GM08714 (cell line): ENCODE measurements around the gene SGPP1.

Experiments used
- H3K4me3 ChIP-seq: fragments of 200-500 bp; sonication (Bioruptor generic); 2 replicates; pipeline ENCODE4 v1.5.1; 2014; ENCODE audit warnings: mild to moderate bottlenecking, low read length, inconsistent platforms
- ZNF274 ChIP-seq: IDR thresholded peaks from 2 replicates; pipeline ENCODE4 v1.6.1; 2012; ENCODE audit warnings: mild to moderate bottlenecking, low read depth, low read length

The SGPP1 gene

DNA sequence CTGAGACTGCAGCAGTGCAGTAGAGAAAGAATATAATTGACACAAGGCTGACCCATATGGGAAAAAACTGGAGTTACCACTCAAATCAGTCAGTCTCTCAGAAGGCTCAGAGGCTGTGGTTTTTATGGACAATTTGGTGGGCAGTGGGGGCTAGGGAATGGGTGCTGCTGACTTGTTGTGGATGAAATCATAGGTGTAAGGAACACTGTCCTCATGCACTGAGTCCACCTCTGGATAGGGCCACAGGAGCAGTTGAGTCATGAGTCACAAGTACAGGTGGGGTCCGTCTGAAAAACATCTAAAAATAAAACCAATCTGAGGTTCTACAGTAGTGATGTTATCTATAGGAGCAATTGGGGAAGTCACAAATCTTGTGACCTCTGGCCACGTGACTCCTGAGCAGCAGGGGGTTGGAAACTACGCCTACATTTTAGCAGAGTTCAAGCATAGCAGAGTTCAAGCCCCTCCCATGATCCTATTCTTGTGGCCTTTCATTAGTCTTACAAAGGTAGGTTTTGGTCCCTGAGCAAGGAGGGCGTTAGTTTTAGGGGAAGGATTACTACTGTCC, 18.1 kb upstream of the SGPP1 start:
- peak overlapping the region; percentile 46; the same call in 1 of the 2 replicates for H3K4me3 ChIP-seq
- TF ChIP-seq ZNF274 = no peak

- no peak for TF ChIP-seq ZNF274
- no peak overlapping the region for H3K4me3 ChIP-seq
These were observed 17.4 kb upstream of the SGPP1 start for GRCh38 chr14:63745272-63745671.

- TF ChIP-seq ZNF274 = no peak
- peak overlapping the region; percentile 29; the same call in 1 of the 2 replicates for H3K4me3 ChIP-seq
These were observed 9.7 kb upstream of the SGPP1 start for GRCh38 chr14:63737582-63738006.

GRCh38 chr14:63735720-63736119, 7.9 kb upstream of the SGPP1 start:
- no peak for TF ChIP-seq ZNF274
- H3K4me3 ChIP-seq = no peak overlapping the region

DNA sequence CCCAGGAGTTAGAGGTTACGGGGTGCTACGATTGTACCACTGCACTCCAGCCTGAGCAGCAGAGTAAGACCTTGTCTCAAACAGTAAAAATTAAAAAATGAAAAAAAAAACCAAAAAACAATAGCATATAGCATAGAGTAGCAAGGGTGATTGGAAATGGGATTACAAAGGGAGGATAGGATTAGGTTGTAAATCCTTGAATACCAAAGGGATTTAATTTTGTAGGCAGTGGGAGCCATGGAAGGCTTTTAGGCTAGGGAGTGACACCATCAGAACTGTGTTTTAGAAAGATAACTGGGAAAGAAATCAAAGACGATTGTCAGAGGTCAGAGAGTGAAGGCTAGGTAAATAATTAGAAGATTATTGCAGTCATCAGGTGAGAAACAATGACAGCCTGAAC, 2.8 kb upstream of the SGPP1 start:
- H3K4me3 ChIP-seq = no peak overlapping the region
- no peak for TF ChIP-seq ZNF274

DNA sequence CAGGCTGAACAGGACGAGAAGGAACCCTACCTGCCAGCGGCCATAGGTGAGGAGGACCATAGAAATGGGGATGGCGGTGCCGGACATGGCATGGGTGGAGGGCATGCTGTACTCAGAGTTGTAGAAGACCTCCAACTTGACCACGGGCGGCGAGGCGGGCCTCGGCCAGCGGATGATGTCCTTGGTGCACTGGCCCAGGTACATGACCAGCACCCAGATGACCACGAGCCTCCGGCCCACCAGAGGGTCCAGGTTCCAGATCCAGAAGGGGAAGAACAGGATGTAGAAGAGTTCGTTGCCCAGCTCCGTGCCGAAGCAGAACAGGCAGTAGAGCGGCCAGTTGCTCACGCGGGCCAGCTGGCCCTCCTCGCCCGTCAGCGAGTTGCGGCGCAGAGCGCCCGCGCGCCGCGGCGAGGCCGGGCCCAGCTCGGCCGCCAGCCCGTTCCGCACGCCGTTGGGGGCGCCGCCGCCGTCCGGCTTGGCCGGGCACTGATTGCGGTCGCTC, 582 bp downstream of the SGPP1 start:
- H3K4me3 ChIP-seq = peak overlapping the region; percentile 87
- TF ChIP-seq ZNF274 = no peak

GRCh38 chr14:63726499-63726898, 1.4 kb downstream of the SGPP1 start:
- TF ChIP-seq ZNF274 = no peak
- H3K4me3 ChIP-seq = peak overlapping the region; percentile 87; the same call in 1 of the 2 replicates

DNA sequence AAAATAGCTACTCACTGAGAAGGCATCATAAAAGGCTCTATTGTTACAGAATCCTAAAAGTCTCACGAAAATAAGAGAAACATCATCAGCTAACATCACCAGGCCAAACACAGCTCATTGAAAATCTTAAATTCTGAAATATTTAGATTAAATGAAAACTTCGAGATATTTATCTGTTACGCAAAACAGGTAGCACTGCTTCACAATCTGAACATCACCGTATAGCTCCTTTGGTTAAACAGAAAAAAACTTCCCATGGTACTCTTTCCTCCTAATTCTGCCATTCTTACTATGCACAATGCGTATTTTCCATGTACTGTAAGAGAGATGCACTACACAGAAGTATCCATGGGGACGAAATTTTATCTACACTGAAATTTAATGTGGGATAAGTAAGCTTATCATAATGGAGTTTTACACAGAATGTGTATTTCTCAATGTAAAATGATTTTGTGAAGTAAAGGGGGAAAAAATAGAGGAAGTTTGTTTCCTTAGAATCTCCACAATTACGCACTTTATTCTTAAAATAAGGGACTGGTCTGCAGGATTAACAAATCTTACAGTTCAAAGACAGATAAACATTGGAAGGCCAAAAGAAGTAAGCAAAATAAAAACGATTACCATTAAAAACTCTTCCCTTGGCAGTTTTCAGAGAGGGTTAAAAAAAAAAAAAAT, 1.9 kb downstream of the SGPP1 start:
- TF ChIP-seq ZNF274 = no peak
- H3K4me3 ChIP-seq = peak overlapping the region; percentile 87; the same call in 1 of the 2 replicates

- TF ChIP-seq ZNF274 = no peak
- no peak overlapping the region for H3K4me3 ChIP-seq
These were observed 10.2 kb downstream of the SGPP1 start for GRCh38 chr14:63717702-63718101.

DNA sequence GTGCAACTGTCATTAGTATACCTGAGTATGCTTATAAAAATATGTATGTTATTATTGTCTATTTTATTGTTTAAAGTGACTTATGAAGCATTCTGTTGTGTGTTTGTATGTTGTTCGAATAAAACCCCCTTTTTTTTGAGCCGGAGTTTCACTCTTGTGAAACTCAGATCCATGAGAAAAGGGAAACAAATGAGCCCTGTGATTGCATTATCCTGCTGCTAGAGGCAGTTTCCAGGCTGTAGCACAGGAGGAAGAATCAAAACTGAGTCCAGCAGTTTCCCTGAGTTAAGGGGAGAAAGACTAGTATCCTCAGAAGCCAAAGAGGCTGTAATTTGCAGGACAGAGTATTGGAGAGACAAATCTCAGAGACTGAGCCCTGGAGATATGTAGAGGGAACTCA, 12.5 kb downstream of the SGPP1 start:
- no peak overlapping the region for H3K4me3 ChIP-seq
- no peak for TF ChIP-seq ZNF274

GRCh38 chr14:63713764-63714163, 14.1 kb downstream of the SGPP1 start:
- no peak overlapping the region for H3K4me3 ChIP-seq
- TF ChIP-seq ZNF274 = no peak

GRCh38 chr14:63713058-63713457, 14.8 kb downstream of the SGPP1 start:
- H3K4me3 ChIP-seq = no peak overlapping the region
- no peak for TF ChIP-seq ZNF274

DNA sequence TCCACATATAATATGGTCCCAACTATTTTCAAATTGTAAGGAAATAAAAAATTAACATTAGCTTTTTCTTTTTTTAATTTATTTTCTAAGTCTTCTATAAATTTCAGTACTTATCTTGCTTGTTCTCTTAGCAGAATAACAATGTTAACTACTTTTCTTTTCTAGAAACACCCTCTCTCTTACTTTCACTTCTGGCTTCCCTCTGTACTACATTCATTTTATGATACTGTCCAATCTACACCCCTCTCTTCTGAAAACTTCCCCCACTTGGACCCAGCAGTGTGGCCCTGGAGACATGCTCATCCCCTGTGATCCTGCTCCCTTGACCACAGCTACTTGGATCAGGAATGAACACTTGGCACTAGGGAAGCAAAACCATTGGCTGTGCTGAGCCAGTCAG, 15.7 kb downstream of the SGPP1 start:
- H3K4me3 ChIP-seq = no peak overlapping the region
- TF ChIP-seq ZNF274 = no peak

DNA sequence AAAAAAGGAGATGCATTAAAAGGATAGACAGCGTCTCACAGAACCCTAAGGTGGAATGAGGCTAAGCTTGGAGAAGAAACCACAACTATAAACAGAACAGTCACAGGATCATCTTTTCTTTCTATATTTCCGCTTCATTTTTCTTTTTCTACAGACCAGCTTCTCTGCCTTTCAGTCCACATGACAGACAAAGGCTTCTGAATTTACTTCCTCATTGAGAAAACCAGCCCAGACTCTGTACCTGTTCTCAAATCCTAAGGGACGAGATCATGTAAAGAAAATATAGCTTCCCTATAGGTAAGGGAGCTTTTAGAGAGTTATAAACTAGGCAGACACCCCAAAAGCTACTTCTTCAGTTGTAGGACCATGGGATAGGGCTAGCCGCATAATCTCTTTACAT, 17.4 kb downstream of the SGPP1 start:
- H3K4me3 ChIP-seq = no peak overlapping the region
- no peak for TF ChIP-seq ZNF274

DNA sequence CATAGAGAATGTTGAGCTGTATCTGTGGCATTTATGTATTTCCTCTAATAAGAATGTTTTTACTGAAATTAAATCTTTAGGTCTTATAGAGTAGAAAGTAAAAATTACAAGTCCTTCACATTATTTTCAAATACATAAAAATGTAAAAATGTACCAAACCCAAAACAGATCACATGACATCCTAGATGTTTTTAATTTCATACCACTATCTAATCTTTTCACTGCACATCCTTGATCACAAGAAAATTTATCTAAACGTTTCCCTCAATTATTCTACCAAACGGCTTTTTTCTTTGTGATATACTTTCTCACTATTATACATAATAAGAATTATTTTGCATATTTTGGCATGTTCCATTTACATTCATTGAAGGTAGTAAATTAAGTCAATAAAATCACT, 18.3 kb downstream of the SGPP1 start:
- no peak overlapping the region for H3K4me3 ChIP-seq
- TF ChIP-seq ZNF274 = no peak
